Inflammatory macrophage treated with lipopolysaccharide for 1 hour (primary cell): ENCODE data around the gene UTS2R.

ENCODE experiments used
- DNase-seq, 2 donors: peaks; one replicate each; pipeline ENCODE4 v3.0.0-alpha.2; 2020 to 2022

The UTS2R gene

DNA sequence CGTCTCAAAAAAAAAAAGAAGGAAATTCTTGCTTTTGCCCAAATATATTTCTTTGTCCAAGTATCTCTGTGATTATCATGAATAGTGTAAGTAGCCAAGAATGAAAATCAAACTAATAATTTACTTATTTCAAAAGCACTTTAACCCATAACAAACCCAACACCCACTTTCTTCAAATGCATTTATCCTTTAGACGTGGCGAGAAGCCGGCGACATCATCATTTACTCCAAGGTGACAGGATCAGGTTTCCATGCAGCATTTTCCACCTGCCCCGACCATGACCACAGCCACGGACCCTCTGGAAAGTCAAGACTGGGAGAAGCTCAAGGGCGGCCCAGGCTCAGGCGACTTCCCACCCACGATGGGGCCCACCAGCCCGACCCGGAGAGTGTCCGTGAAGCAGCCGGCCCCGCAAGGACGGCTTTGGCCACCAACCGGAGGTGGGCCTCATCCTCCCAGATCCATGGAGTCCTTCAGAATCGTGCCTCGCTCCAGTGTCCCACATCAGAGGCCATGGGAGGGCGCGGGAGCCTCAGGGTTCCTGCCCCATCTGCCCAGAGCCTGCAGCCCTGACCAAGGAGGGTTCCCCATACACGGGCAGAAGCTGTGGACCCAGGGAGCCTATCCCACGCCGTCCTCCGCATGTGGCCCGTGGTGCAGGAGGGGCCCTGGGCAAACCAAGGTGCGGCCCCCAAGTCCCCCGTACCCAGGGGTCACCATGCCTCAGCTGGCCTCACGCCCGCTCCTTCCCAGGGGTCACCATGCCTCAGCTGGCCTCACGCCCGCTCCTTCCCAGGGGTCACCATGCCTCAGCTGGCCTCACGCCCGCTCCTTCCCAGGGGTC lies 18.7 kb downstream of the UTS2R start:
- DNase-seq, result no peak

DNA sequence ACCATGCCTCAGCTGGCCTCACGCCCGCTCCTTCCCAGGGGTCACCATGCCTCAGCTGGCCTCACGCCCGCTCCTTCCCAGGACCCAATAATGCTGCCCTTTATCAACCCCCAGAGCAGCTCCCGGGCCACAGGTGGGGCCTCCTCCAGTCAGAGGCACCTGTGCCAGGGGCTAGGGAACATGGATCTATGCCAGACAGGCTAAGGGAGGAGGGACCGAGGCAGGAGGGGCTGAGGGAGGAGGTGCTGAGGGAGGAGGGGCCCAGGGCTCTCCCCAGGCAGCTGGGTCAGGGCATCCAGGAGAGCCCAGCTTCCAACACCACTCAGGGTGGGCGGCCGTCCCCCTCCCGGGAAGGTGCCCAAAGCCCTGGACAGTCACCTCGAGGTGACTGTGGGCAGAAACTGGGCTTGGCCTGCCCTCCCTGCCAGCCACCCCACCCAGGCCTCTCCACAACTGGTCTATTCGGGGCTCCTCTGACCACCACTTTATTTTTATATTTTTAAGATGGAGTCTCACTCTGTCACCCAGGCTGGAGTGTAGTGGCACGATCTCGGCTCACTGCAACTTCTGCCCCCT lies 19.4 kb downstream of the UTS2R start:
- no peak for DNase-seq

DNA sequence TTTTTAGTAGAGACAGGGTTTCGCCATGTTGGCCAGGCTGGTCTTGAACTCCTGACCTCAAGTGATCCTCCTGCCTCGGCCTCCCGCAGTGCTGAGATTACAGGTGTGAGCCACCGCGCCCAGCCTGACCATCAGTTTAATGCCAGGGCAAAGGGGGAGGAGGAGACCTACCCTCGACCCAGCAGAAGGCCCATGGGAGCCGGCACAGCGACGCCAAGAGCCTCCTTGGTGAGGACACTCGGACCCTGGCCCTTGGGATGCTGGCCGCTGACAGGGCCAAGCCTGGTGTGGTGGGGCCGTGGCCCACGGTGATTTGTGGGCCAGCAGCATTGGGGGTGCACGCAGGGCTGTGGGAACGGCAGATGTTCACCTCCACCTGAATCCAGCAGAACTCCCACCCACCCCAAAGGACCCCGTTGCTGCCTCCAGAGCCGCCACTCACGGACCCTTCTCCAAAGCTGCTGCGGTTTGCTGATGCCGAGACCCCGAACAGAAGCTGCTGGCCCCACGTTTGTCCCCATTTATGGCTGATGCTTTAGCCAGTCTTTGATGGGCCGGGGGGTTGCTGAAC lies 20.0 kb downstream of the UTS2R start:
- no peak for DNase-seq

DNA sequence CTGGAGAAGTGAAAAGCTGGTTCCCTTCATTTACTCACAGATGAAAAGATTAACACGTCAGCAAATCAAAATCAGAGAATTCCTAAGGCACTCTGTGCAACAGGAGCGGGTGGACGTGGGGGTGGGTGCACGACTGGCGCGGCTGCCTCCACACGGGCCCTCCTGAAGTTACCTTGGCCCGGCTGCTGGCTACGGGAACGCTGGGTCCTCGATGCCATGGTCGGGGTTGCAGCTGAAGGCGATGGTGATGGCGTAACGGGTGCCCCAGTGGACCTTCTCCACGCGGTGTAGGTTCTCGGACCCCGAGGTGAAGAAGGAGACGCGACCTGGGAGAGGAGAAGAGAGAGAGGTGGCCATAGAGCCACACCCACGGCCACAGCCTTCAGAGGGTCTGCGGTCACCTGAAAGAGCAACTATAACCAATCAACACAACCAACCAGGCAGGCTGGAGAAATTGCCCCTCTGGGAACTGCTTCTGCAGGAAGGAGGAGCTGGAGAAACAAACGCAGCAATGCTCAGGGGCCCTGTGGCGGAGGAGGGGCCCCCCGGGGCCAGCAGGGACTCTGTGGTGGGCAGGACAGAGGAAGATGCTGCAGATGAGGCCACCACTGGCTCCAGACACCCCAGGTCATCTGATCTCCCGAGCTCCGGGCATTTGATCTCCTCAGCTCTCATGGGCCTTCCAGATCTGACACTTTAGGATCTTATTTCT lies 20.8 kb downstream of the UTS2R start:
- no peak for DNase-seq

DNA sequence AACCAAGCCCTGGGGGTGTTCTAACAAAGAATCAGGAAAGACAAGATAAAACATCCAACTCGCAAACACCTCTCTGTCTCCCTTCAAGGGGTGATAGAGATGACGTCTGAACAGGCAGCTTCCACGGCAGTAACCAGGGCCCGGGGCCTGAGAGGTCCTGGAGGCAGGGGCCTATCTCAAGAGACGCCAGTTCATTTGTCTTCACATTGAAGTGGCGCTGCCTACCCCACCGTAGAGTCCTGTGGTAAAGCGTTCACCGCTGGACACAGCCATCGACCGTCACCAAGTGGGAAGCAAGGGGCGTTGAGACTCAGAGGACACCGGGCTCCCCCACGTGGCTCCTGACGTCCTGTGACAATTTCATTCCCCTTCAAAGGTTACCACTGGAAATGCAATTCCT lies 21.4 kb downstream of the UTS2R start:
- no peak for DNase-seq

DNA sequence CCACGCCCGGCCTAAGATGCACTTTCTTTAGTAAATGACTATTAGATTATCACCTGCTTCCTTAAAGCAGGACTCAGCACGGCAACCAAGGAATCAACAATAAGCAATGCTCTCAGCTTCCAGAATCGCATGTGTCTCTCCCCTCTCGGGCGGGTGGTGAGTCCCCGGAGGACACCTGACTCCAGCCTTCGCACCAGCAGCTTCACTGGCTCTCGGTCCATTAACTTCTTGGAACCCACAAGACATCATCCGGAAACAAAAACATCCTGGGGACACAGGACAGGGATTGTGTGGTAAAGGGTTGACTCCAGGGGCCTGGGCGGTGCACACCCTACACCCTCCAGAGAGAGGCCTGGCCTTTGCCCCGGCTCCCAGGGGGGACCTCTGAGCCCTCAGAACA lies 22.7 kb downstream of the UTS2R start:
- DNase-seq, result no peak

DNA sequence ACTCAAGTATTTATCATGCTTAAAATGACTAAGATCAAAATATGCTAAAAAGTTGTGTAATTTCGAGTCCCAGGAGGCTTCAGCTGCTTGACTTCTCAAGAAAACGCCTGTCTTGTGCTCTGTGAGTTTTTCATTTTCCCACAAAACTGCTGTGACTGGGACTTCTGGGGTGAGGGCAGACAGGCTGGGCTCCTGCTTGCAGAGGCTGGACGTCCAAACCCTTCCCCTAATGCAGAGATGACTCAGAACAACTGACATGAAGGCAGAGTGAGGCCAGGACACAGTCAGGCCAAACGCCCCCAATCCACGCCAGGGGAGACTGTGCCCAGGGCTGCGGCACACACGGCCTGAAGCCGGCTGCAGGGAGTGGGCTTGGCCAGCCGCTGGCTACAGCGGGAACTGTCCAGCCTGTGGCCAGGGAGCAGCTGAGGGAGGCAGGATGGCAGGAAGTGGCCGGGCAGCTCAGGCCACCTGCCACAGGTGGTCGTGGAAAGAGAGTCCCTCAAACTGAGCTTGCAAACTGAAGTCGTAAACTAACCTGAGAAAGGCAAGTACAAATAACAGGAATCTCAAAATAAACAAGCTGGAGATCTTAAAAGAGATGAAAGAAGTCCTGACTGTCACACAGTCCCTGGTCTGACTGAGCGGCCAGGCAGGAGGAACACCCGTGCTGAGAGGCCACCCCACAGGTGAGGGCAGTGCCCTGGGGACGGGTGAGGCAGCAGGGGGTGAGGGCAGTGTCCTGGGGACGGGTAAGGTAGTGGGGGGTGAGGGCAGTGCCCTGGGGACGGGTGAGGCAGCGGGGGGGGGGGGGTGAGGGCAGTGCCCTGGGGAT lies 25.3 kb downstream of the UTS2R start:
- no peak for DNase-seq

DNA sequence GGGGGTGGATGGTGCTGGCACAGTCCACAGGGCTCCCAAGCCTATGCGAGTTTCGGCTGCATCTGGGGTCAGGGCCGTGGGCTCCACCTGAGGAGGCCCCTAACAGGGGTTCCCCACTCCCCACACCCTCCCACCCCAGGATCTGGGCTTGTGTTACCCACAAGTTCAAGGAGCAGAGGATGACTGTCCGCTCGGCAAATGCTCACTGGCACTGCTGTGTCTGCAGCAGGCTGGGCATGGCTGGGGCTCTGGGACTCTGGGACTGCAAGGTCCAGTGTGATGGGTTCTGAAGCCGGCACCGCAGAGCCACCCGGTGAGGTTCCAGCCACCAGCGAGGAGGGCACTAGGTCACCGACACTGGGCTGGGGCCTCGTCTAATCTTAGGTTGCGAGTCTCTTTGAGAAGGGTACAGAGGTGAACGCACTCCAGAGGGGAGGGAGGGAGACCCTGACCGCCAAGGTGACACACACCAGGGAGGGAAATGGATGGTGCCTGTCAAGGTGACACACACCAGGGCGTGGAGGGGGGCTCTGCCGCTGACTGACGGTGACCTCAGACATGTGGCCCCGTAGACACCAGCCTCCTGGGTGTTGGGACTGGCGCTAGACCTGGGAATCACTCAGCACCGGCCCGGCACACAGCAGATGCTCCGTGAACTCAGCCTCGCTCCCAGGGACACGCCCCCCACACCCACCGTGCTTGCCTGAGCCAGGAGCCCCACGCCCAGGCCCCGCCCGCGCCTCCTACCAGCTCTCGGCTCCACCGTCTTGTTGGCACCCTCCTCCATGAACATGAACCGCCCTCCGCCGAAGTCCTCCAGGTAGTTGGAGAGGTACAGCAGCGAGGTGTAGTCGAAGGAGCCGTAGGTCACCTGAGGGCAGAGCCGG lies 26.1 kb downstream of the UTS2R start:
- DNase-seq, result no peak

DNA sequence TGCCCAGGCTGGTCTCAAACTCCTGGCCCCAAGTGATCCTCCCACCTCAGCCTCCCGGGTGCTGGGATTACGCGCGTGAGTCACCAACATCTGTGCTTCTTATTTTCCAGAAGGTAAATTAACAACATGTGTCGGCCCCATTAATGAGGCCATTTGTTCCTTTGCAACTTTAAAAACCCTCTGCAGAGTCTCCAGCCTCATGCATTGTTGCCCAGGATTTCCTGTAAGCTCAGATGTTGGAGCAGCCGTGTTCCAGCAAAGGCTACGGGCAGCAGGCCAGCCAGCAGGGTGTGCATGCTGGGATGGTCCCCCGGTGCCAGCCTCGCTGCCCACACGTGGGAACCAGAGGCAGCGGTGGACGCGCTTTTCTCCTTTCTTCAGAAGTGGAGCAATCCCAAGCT lies 27.5 kb downstream of the UTS2R start:
- DNase-seq, result peak in 1 of 2 donors; percentile 18

DNA sequence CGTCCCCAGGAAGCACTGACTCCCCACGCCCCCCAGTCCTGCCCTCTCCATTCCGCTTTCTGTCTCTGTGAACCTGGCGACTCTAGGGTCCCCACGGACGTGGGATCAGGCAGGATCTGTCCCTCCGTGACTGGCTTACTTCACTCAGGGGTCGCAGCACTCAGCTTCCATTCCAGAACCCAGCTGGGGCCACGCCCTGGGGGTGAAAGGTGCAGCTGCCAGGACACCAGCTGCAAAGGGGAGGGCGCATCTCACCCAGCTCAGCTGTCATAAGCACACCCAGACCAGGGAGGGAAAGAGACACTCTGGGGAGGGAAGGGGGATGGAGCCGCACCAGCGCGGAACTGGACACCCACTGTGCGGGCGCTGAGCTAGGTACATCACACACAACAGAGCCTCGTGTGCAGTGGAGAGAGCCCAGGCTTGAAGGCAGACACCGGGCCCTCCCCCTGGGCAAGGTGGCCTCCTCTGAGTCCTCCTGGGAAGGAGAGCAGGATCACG lies 28.1 kb downstream of the UTS2R start:
- DNase-seq, result no peak

DNA sequence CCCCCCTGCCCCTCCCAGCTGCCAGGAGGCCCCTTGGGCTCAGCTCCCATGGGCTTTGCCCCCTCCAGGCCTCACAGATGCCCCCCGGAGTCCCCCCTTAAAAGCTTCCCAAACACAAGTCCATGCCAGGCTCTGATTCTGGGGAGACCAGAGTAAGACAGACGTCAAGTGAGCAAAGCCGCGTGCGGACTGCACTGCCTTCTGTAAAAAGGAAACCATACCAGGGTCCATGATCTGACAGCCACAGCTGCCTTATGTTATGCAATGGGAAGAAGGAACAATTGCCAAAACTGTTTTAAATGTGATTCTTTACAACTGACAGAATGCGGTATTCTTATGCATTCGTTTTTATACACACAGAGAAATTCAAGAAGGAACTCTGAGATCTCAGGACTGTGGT lies 28.6 kb downstream of the UTS2R start:
- peak in 1 of 2 donors; percentile 18 for DNase-seq

DNA sequence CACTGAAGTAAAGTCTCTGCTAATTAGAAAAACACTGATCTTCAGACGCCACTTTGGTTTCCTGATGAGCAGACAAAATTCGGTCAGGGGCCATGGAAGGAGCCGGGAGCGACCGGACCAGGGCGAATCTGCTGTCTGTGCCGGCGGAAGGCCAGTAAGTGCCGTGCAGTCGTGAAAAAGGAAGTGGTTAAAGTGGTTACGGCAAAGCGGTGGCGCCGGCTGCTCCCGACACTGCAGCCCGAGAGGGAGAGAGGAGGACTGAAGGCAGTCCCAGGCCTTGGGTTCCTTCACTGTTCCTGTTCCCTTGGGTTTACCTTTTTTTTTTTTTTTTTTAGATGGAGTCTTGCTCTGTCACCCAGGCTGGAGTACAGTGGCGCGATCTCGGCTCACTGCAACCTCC lies 29.3 kb downstream of the UTS2R start:
- DNase-seq, result peak; percentile 67 to 78

DNA sequence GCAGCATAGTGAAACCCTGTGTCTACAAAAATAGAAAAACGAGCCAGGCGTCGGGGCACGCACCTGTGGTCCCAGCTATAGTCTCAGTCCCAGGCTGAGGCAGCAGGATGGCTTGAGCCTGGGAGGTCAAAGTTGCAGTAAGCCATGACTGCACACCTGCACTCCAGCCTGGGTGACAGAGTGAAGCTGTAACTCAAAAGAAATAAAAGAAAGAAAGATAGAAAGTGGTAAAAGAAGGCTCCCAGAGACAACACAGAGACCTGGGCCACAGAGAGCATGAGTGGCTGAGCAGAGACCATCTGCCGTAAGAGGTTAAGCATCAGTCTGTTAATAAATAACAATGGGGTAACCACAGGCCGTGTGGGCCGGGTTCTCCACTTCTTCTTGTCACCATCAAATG lies 31.3 kb downstream of the UTS2R start:
- DNase-seq, result no peak

DNA sequence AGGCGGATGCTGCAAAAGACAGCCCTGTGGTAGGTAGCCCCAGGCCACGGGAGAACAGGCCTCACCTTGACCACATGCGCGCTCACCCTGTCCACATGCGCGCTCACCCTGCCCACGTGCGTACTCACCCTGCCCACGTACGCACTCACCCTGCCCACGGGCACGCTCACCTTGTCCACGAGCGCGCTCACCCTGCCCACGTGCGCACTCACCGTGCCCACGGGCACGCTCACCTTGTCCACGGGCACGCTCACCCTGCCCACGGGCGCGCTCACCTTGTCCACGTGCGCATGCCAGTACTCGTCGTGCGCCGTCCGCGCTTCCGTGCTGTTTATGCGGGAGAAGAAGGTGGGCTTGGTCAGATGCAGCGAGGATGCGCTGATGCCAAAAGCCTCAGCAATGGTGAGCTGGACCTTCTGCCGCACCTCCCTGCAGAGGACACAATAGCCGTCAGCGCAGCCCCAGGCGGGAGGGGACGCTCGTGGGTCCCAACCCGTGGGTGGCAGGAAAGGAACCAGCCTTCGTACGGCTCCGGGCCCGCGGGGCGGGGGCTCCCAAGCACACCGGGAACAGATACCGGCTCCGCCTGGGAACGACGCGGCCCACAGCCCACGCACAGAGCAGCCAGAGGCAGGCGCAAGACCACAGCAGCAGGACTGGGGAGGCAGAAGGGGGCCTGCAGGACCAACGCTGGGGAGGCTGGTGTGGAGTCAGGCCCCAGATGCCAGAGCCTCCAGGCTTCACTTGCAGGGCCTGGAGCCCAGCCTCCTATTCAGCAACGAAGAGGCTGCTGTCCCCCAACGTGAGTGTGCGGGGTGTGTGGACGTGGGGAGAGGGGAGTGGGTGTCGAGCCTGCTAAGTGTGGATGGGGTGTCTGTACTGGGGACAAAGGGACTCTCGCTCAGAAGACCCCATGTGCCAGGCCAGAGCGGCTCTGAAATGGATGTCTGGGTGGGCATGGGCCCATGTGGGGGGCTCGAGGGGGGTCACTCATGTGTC lies 32.4 kb downstream of the UTS2R start:
- no peak for DNase-seq

DNA sequence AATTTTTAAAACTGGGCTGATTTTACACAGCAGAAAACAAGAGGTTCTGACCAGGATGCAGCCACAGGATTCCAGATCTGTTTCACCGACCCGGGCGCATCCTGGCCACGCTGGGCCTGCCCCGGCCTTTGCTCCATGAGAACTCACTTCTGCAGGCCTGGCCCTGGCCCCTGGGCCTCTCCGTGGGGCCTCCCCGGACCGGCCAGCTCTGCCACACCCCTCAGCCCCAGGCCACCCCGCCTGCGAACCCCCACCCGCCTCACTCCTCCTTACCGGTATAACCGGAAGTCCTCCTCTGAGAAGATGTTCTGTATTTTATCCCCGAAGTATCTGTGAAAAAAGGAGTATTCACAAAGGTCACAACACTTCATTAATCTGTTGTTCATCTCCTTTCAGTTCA lies 33.5 kb downstream of the UTS2R start:
- no peak for DNase-seq

DNA sequence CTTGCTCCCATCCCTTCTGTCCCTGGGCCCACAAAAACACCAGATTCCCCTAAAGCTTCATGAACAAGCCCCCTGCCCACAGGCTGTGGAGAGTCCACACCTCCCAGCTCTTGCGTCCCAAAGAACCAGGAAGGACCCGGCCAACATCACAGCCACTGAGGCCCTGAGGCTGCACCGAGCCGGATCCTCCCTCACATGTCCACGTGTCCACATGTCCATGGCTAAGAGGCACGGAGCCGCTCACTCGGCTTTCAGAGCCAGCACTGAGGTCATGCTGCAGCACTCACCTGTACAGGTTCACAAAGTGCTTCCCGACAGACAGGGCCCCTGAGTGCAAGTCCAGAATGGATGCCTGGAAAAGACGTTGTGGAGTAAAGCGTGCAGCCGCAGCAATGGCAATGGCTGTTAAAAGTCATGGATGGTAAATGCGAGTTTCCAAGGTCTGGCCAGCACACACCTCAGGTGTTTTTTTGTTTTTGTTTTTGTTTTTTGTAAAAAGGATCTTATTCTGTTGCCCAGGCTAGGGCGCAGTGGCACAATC lies 34.6 kb downstream of the UTS2R start:
- no peak for DNase-seq

DNA sequence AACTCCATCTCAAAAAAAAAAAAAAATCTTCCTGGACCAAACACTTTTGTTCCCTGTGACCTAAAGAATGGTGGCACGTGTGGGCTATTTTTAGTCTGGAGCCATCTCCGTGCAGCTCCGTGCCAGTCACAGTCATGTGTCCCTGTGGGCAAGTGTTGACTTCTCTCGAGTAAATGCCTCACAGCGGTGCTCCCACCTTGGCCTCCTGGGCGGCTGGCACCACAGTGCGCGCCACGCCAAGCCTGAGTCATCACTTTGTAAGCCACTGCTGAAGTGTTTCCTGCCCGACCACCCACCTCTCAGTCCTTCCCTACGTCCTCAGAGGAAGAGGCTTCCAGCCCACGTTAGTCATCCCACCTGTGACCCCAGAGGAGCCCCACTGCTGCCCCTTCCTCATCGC lies 35.7 kb downstream of the UTS2R start:
- peak in 1 of 2 donors; percentile 21 for DNase-seq

DNA sequence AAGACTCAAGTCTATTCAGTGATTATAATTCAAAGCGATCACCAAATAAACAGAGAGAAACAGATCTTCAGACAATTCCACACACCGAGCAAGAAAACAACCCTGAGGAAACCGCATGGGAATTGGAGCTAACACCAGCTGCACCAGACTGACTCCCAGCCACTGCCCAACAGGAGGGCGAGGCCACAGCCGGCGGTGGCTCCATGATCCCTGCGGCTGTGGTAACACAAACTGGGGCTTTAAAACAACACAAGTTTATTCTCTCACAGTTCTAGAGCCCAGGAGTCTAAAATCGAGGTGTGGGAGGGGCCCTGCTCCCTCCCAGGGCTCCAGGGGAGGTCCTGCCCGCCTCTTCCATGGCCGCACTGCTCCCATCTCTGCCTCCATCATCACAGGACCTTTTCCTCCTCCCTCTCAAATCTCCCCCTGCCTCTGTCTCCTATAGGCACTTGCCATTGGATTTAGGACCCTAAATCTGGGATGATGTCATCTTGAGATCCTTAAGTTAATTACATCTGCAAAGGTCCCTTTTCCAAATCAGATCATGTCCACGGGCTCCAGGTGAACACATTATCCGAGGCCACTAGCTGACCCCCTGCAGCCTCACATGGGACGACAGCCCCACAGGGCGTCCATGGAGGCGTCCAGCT lies 36.8 kb downstream of the UTS2R start:
- DNase-seq, result no peak

DNA sequence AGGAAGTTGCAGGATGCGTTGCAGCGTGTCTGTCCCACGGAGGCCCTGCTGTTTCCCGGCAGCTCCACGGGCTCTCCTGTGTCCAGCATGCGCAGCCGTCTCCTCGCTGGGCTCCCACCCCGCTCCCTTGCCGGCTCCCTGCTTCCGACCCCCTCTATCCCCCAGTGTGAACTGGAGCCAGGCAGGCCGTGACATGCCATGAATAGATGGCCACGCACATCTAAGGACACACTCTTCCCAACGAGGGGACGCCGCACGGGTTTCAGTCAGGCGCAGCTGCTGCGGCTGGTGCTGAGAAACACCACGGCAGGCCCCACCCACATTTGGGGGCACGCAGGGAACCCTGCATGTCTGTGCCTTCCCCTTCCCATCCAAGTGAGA lies 37.4 kb downstream of the UTS2R start:
- DNase-seq, result no peak
